Measurements from ENCODE around the gene CDC42SE1.

The CDC42SE1 gene

GRCh38 chr1:151051356-151052009 lies 7.9 kb downstream of the CDC42SE1 start:
- H3K27ac ChIP-seq (replicated peaks): no peak overlapping the region
- TF ChIP-seq POLR2AphosphoS5 (IDR thresholded peaks at IDR 0.05; ENCODE audit: low read depth) (no peak), SPI1 (IDR thresholded peaks at IDR 0.05; ENCODE audit: borderline replicate concordance, low read depth) (no peak), REST (IDR thresholded peaks at IDR 0.05; ENCODE audit: insufficient replicate concordance, low read depth) (no peak)
- no peak for DNase-seq (ENCODE audit: low read depth in 1 of 2, low spot score in 1 of 2)
- H3K4me3 ChIP-seq (replicated peaks; ENCODE audit: insufficient read depth, low read length): no peak overlapping the region
- H3K27me3 ChIP-seq (ENCODE audit: insufficient read depth, poor library complexity, severe bottlenecking): peaks cover 7% of the 10 kb centered on the region

GRCh38 chr1:151050051-151050688 lies 9.3 kb downstream of the CDC42SE1 start:
- Histone ChIP-seq H3K27ac (replicated peaks) (no peak overlapping the region), H3K4me3 (replicated peaks; ENCODE audit: insufficient read depth, low read length) (no peak overlapping the region), H3K27me3 (ENCODE audit: insufficient read depth, poor library complexity, severe bottlenecking) (peaks cover 7% of the 10 kb centered on the region)
- TF ChIP-seq POLR2AphosphoS5 (IDR thresholded peaks at IDR 0.05; ENCODE audit: low read depth) (no peak), REST (IDR thresholded peaks at IDR 0.05; ENCODE audit: insufficient replicate concordance, low read depth) (no peak), GABPA (IDR thresholded peaks at IDR 0.05; ENCODE audit: low read depth) (no peak), SPI1 (IDR thresholded peaks at IDR 0.05; ENCODE audit: borderline replicate concordance, low read depth) (no peak)
- TF ChIP-seq, protein P1, sequence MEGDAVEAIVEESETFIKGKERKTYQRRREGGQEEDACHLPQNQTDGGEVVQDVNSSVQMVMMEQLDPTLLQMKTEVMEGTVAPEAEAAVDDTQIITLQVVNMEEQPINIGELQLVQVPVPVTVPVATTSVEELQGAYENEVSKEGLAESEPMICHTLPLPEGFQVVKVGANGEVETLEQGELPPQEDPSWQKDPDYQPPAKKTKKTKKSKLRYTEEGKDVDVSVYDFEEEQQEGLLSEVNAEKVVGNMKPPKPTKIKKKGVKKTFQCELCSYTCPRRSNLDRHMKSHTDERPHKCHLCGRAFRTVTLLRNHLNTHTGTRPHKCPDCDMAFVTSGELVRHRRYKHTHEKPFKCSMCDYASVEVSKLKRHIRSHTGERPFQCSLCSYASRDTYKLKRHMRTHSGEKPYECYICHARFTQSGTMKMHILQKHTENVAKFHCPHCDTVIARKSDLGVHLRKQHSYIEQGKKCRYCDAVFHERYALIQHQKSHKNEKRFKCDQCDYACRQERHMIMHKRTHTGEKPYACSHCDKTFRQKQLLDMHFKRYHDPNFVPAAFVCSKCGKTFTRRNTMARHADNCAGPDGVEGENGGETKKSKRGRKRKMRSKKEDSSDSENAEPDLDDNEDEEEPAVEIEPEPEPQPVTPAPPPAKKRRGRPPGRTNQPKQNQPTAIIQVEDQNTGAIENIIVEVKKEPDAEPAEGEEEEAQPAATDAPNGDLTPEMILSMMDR (IDR thresholded peaks at IDR 0.05; ENCODE audit: insufficient read depth, low read length): no peak
- no peak for DNase-seq (ENCODE audit: low read depth in 1 of 2, low spot score in 1 of 2)

DNA sequence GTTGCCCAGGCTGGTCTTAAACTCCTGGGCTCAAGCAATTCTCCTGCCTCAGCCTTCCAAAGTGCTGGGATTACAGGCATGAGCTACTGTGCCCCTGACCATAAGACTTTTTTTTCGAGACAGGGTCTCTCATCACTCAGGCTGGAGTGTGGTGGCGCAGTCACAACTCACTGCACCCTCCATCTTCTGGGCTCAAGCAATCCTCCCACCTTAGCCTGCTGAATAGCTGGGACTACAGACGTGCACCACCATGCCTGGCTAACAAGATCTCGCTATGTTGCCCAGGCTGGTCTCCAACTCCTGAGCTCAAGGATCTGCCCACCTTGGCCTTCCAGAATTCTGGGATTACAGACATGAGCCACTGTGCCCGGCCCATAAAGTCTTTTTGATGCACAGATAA lies 10.0 kb downstream of the CDC42SE1 start:
- Histone ChIP-seq H3K27ac (replicated peaks) (no peak overlapping the region), H3K27me3 (ENCODE audit: insufficient read depth, poor library complexity, severe bottlenecking) (peaks cover 7% of the 10 kb centered on the region), H3K4me3 (replicated peaks; ENCODE audit: insufficient read depth, low read length) (no peak overlapping the region)
- no peak for DNase-seq (ENCODE audit: low read depth in 1 of 2, low spot score in 1 of 2)
- no peak for TF ChIP-seq SPI1 (IDR thresholded peaks at IDR 0.05; ENCODE audit: borderline replicate concordance, low read depth)
- TF ChIP-seq REST (IDR thresholded peaks at IDR 0.05; ENCODE audit: insufficient replicate concordance, low read depth): no peak

- no peak overlapping the region for H3K4me3 ChIP-seq (replicated peaks; ENCODE audit: insufficient read depth, low read length)
- no peak overlapping the region for H3K27ac ChIP-seq (replicated peaks)
- no peak for DNase-seq (ENCODE audit: low read depth in 1 of 2, low spot score in 1 of 2)
- TF ChIP-seq REST (IDR thresholded peaks at IDR 0.05; ENCODE audit: insufficient replicate concordance, low read depth) (no peak), SPI1 (IDR thresholded peaks at IDR 0.05; ENCODE audit: borderline replicate concordance, low read depth) (no peak), POLR2AphosphoS5 (IDR thresholded peaks at IDR 0.05; ENCODE audit: low read depth) (no peak), GABPA (IDR thresholded peaks at IDR 0.05; ENCODE audit: low read depth) (no peak)
- TF ChIP-seq, protein P1 (IDR thresholded peaks at IDR 0.05; ENCODE audit: insufficient read depth, low read length): no peak
- peaks cover 7% of the 10 kb centered on the region for H3K27me3 ChIP-seq (ENCODE audit: insufficient read depth, poor library complexity, severe bottlenecking)
Observed at GRCh38 chr1:151048645-151049032, 10.8 kb downstream of the CDC42SE1 start.
